RWPE1 (cell line): ENCODE results near the gene FEZF1.

Experiments
- CTCF ChIA-PET: fragments of 350-600 bp; sonication (Branson Sonifier 250); formaldehyde crosslinking; extraction: SDS; loops from one replicate; lab custom pipeline; 2021; lab: Yijun Ruan, JAX
- POLR2A ChIA-PET: fragments of 400-600 bp; formaldehyde crosslinking; extraction: SDS; loops from one replicate; lab custom pipeline; 2020; ENCODE audit warnings: antibody characterized with exemption; ENCODE audit not compliant: low non-redundant PET; lab: Yijun Ruan, JAX
- DNase-seq: peaks from one replicate; pipeline ENCODE4 v3.0.0; 2012; ENCODE audit warnings: low spot score
- H3K27ac ChIP-seq: fragments of 450-650 bp; 2 replicates; pipeline ENCODE4 v1.5.1; 2017
- CTCF ChIP-seq: fragments of 450-650 bp; conservative IDR thresholded peaks from 2 replicates; pipeline ENCODE4 v1.5.1; 2017; ENCODE audit warnings: low read depth, mild to moderate bottlenecking

Gene FEZF1

GRCh38 chr7:122261442-122261841 lies 43.1 kb downstream of the FEZF1 start:
- no peak for DNase-seq
- POLR2A ChIA-PET = no interaction called here
- no peak overlapping the region for H3K27ac ChIP-seq
- CTCF ChIA-PET = no interaction called here
- no peak for TF ChIP-seq CTCF

- CTCF ChIA-PET = no interaction called here
- DNase-seq = no peak
- no peak overlapping the region for H3K27ac ChIP-seq
- POLR2A ChIA-PET = no interaction called here
- TF ChIP-seq CTCF = no peak
These were observed 43.5 kb downstream of the FEZF1 start for GRCh38 chr7:122261016-122261415.

- ChIA-PET POLR2A (no interaction called here), CTCF (no interaction called here)
These were observed 44.2 kb downstream of the FEZF1 start for GRCh38 chr7:122260336-122260735.

GRCh38 chr7:122258971-122259370 lies 45.6 kb downstream of the FEZF1 start:
- ChIA-PET CTCF (no interaction called here), POLR2A (no interaction called here)
- TF ChIP-seq CTCF = no peak
- DNase-seq = no peak
- no peak overlapping the region for H3K27ac ChIP-seq

More at GRCh38 chr7:122260336-122260735, 44.2 kb downstream of the FEZF1 start:
- TF ChIP-seq CTCF = no peak
- no peak for DNase-seq
- no peak overlapping the region for H3K27ac ChIP-seq

- ChIA-PET POLR2A (no interaction called here), CTCF (no interaction called here)
- DNase-seq = no peak
- no peak for TF ChIP-seq CTCF
- no peak overlapping the region for H3K27ac ChIP-seq
These were observed 47.5 kb downstream of the FEZF1 start for GRCh38 chr7:122257056-122257455.

- DNase-seq = no peak
- CTCF ChIA-PET = interaction anchor here (0.6 to 0.7 kb wide), 2 partner anchors 1143 to 1454 kb away, joined by 3 to 4 read pairs; no protein-coding TSS in a partner anchor
- no peak overlapping the region for H3K27ac ChIP-seq
- POLR2A ChIA-PET = no interaction called here
- no peak for TF ChIP-seq CTCF
These were observed 48.5 kb downstream of the FEZF1 start for GRCh38 chr7:122256046-122256445.
